ENCODE data around the gene PRKAG2.

The PRKAG2 gene

GRCh38 chr7:151900591-151900985 lies 23.7 kb upstream of the PRKAG2 start:
- DNase-seq (ENCODE audit: low read depth): no peak

GRCh38 chr7:151899513-151900360 lies 22.8 kb upstream of the PRKAG2 start:
- DNase-seq (ENCODE audit: low read depth): no peak

GRCh38 chr7:151897951-151898686 lies 21.2 kb upstream of the PRKAG2 start:
- no peak for DNase-seq (ENCODE audit: low read depth)

GRCh38 chr7:151897161-151897731 lies 20.3 kb upstream of the PRKAG2 start:
- DNase-seq (ENCODE audit: low read depth): no peak

- no peak for DNase-seq (ENCODE audit: low read depth)
Measured at GRCh38 chr7:151896486-151896885, 19.6 kb upstream of the PRKAG2 start.

GRCh38 chr7:151896086-151896485 lies 19.2 kb upstream of the PRKAG2 start:
- no peak for DNase-seq (ENCODE audit: low read depth)

- DNase-seq (ENCODE audit: low read depth): no peak
Measured at GRCh38 chr7:151895631-151896031, 18.7 kb upstream of the PRKAG2 start.

GRCh38 chr7:151895008-151895630 lies 18.2 kb upstream of the PRKAG2 start:
- DNase-seq (ENCODE audit: low read depth): no peak

- DNase-seq (ENCODE audit: low read depth): no peak
Measured at GRCh38 chr7:151894111-151895007, 17.4 kb upstream of the PRKAG2 start.

- no peak for DNase-seq (ENCODE audit: low read depth)
Measured at GRCh38 chr7:151893405-151893923, 16.5 kb upstream of the PRKAG2 start.

- DNase-seq (ENCODE audit: low read depth): no peak
Measured at GRCh38 chr7:151891753-151892152, 14.8 kb upstream of the PRKAG2 start.

GRCh38 chr7:151891182-151891581 lies 14.3 kb upstream of the PRKAG2 start:
- DNase-seq (ENCODE audit: low read depth): no peak

GRCh38 chr7:151890355-151891004 lies 13.6 kb upstream of the PRKAG2 start:
- no peak for DNase-seq (ENCODE audit: low read depth)

GRCh38 chr7:151889406-151890354 lies 12.8 kb upstream of the PRKAG2 start:
- no peak for DNase-seq (ENCODE audit: low read depth)

- no peak for DNase-seq (ENCODE audit: low read depth)
Measured at GRCh38 chr7:151888079-151889067, 11.5 kb upstream of the PRKAG2 start.

GRCh38 chr7:151886783-151887182 lies 9.9 kb upstream of the PRKAG2 start:
- no peak for DNase-seq (ENCODE audit: low read depth)

GRCh38 chr7:151885202-151885580 lies 8.3 kb upstream of the PRKAG2 start:
- DNase-seq (ENCODE audit: low read depth): no peak

All from GM04504 (cell line).